HepG2 (cell line): Measurements from ENCODE around the gene FGD6. TPM values are rescaled to one million over a fixed set of nuclear protein-coding genes. Genes with fewer than 3 reads are reported as not detected.

ENCODE experiments used
- ATAC-seq: fragments of 200-7000 bp; cut with Tn5 transposase; 3 replicates; pipeline ENCODE4 v1.9.1; 2020; ENCODE audit warnings: mild to moderate bottlenecking, moderate library complexity
- BruUV-seq: library from RNA; stranded (reverse); fragments of 400-500 nt; replicated peaks from 2 replicates; lab custom pipeline; 2021; lab: Mats Ljungman, UMichigan
- CTCF ChIA-PET: fragments of 300-600 bp; formaldehyde crosslinking; extraction: SDS; loops from one replicate; lab custom pipeline; 2021; ENCODE audit warnings: low total read pairs, inconsistent platforms, low intra/inter-chr PET ratio; lab: Yijun Ruan, JAX
- POLR2A ChIA-PET: fragments of 350-600 bp; sonication (Branson Sonifier 250); formaldehyde crosslinking; loops from one replicate; lab custom pipeline; 2020; ENCODE audit warnings: antibody characterized with exemption, inconsistent platforms; lab: Yijun Ruan, JAX
- DNase-seq: peaks from one replicate; pipeline ENCODE4 v3.0.0-alpha.2; 2015; ENCODE audit warnings: low spot score
- FAIRE-seq: peaks from 3 replicates; lab custom pipeline; 2011; peaks lifted over from hg19 to GRCh38; lab: Jason Lieb, UNC
- H2AFZ ChIP-seq: one replicate; pipeline ENCODE4 v1.6.1; 2011; ENCODE audit warnings: low read length, inconsistent platforms
- H3K27ac ChIP-seq: fragments of 300-600 bp; 3 replicates; pipeline ENCODE4 v1.8.0; 2011; ENCODE audit warnings: mixed run types, mild to moderate bottlenecking, mixed read lengths, low read length, inconsistent platforms; ENCODE audit not compliant: insufficient read depth; ENCODE audit errors: extremely low read length
- H3K27me3 ChIP-seq, 2 experiments: fragments of 200-600 bp in 1 of 2; 2 replicates in 1 of 2; 3 replicates in 1 of 2; pipeline versions ENCODE4 v1.6.0 to v1.8.0; 2011; ENCODE audit warnings: low read length in 2 of 2, mild to moderate bottlenecking in 2 of 2, moderate library complexity in 2 of 2, inconsistent platforms in 1 of 2; ENCODE audit not compliant: insufficient read depth in 2 of 2, control insufficient read depth in 1 of 2
- H3K36me3 ChIP-seq, 2 experiments: fragments of 200-600 bp in 1 of 2; replicated peaks in 1 of 2; 2 replicates in 1 of 2; 3 replicates in 1 of 2; pipeline versions ENCODE4 v1.5.1 to v1.8.0; 2011; ENCODE audit warnings: low read length in 2 of 2, inconsistent platforms in 1 of 2; ENCODE audit not compliant: insufficient read depth in 2 of 2, control insufficient read depth in 1 of 2
- H3K4me1 ChIP-seq: 2 replicates; pipeline ENCODE4 v1.5.1; 2012; ENCODE audit warnings: low read length, inconsistent platforms; ENCODE audit not compliant: insufficient read depth
- H3K4me2 ChIP-seq: 2 replicates; pipeline ENCODE4 v1.6.0; 2011; ENCODE audit warnings: low read depth, low read length, inconsistent platforms
- H3K4me3 ChIP-seq, 3 experiments: fragments of 200-600 bp in 1 of 3; sonication (generic), shearing (Covaris generic) in 1 of 3; replicated peaks in 1 of 3; 2 replicates each; pipeline ENCODE4 v1.5.1; 2011 to 2016; ENCODE audit warnings: low read length in 3 of 3, inconsistent platforms in 2 of 3, low read depth in 2 of 3, mild to moderate bottlenecking in 2 of 3, control low read depth in 1 of 3, mixed read lengths in 1 of 3; ENCODE audit not compliant: insufficient read depth in 1 of 3
- H3K79me2 ChIP-seq: one replicate; pipeline ENCODE4 v1.6.1; 2011; ENCODE audit warnings: low read length, inconsistent platforms; ENCODE audit not compliant: insufficient read depth
- H3K9ac ChIP-seq: 2 replicates; pipeline ENCODE4 v1.6.0; 2011; ENCODE audit warnings: mild to moderate bottlenecking, low read depth, low read length, inconsistent platforms; ENCODE audit not compliant: insufficient read depth
- H3K9me3 ChIP-seq: 2 replicates; pipeline ENCODE4 v1.5.1; 2012; ENCODE audit warnings: mild to moderate bottlenecking, low read length
- H4K20me1 ChIP-seq: 2 replicates; pipeline ENCODE4 v1.6.0; 2011; ENCODE audit warnings: inconsistent platforms, mild to moderate bottlenecking, low read length, moderate library complexity; ENCODE audit not compliant: insufficient read depth
- ETV6 ChIP-seq: sonication (generic); formaldehyde crosslinking; conservative IDR thresholded peaks from 2 replicates; pipeline ENCODE4 v1.4.0; 2020; ENCODE audit warnings: missing genetic modification reagents
- IKZF1 ChIP-seq: fragments of 450-650 bp; IDR thresholded peaks from 2 replicates; pipeline ENCODE4 v1.7.1; 2016
- NFYC ChIP-seq: IDR thresholded peaks from 2 replicates; pipeline ENCODE4 v1.6.1; 2016; ENCODE audit warnings: missing genetic modification reagents, missing compliant biosample characterization
- NRL ChIP-seq: sonication (generic); formaldehyde crosslinking; IDR thresholded peaks from 2 replicates; pipeline ENCODE4 v1.5.0; 2020; ENCODE audit warnings: missing genetic modification reagents, mild to moderate bottlenecking, moderate library complexity, borderline replicate concordance
- RBAK ChIP-seq: sonication (generic); formaldehyde crosslinking; IDR thresholded peaks from 2 replicates; pipeline ENCODE4 v1.5.1; 2020; ENCODE audit warnings: mild to moderate bottlenecking, missing genetic modification reagents
- SRF ChIP-seq: IDR thresholded peaks from 2 replicates; pipeline ENCODE4 v1.6.1; 2011; ENCODE audit warnings: mild to moderate bottlenecking, low read depth, low read length, moderate library complexity
- TBX2 ChIP-seq: sonication (generic); formaldehyde crosslinking; IDR thresholded peaks from 2 replicates; pipeline ENCODE4 v1.5.0; 2020; ENCODE audit warnings: missing genetic modification reagents, mild to moderate bottlenecking, borderline replicate concordance
- TCF12 ChIP-seq, 2 experiments: fragments of 450-650 bp in 1 of 2; sonication (generic) in 1 of 2; formaldehyde crosslinking in 1 of 2; IDR thresholded peaks; 2 replicates each; pipeline versions ENCODE4 v1.6.1 to v1.8.0; 2017 to 2022; ENCODE audit warnings: antibody characterized with exemption in 1 of 2, mild to moderate bottlenecking in 1 of 2, missing genetic modification reagents in 1 of 2, moderate library complexity in 1 of 2
- TEAD3 ChIP-seq: optimal IDR thresholded peaks from 2 replicates; pipeline ENCODE3; 2016; ENCODE audit warnings: borderline replicate concordance
- U2AF1 ChIP-seq: fragments of 200-400 bp; formaldehyde crosslinking; optimal IDR thresholded peaks from 2 replicates; pipeline ENCODE3; 2017; ENCODE audit warnings: mild to moderate bottlenecking, low read depth, low read length
- ZNF136 ChIP-seq: sonication (generic); formaldehyde crosslinking; IDR thresholded peaks from 2 replicates; pipeline ENCODE4 v1.8.1; 2022; ENCODE audit warnings: low read depth, mild to moderate bottlenecking, moderate library complexity, missing genetic modification reagents
- ZNF282 ChIP-seq: fragments of 450-650 bp; IDR thresholded peaks from 2 replicates; pipeline ENCODE4 v1.6.1; 2018; ENCODE audit not compliant: partially characterized antibody
- ZNF547 ChIP-seq: sonication (generic); formaldehyde crosslinking; IDR thresholded peaks from 2 replicates; pipeline ENCODE4 v1.5.1; 2020; ENCODE audit warnings: mild to moderate bottlenecking, missing genetic modification reagents
- ZNF749 ChIP-seq: sonication (generic); formaldehyde crosslinking; IDR thresholded peaks from 2 replicates; pipeline ENCODE4 v1.8.0; 2022; ENCODE audit warnings: mild to moderate bottlenecking, missing genetic modification reagents, moderate library complexity, borderline replicate concordance
- WGBS: methylation state at CpG from one replicate; pipeline ENCODE4 v1.1.6; 2017; ENCODE audit warnings: low lambda C conversion rate; 5-methylcytosine and 5-hydroxymethylcytosine counted together
- in situ Hi-C: cut with HindIII; loops from 2 replicates; pipeline ENCODE4 v1.10.0; 2017; ENCODE audit warnings: low pct_unique_long_range_greater_than_20kb; ENCODE audit not compliant: extremely low pct_ligation_motif_present
- intact Hi-C: fragments of 100-400 bp; cut with micrococcal nuclease; formaldehyde crosslinking; loops from one replicate; pipeline ENCODE4 v1.10.0; 2022; ENCODE audit not compliant: unreplicated experiment
- polyA plus RNA-seq, 8 experiments: library from polyadenylated mRNA; depleted of rRNA in 3 of 8; stranded (reverse) in 7 of 8; unstranded in 1 of 8; fragments of >200 nt; fragmentation: Illumina TruSeq in 4 of 8; extraction: Trizol in 4 of 8; gene quantifications; 2 replicates each; pipeline versions ENCODE4 v1.2.1 to v1.2.3, GENCODE V29; 2011 to 2016; ENCODE audit warnings: low read depth in 4 of 8, missing spikeins in 1 of 8, mixed read lengths in 1 of 8; ENCODE audit not compliant: insufficient read depth in 1 of 8
- total RNA-seq, 5 experiments: library from RNA; depleted of rRNA; stranded (reverse); fragments of >200 nt; fragmentation: Illumina TruSeq; extraction: Trizol; gene quantifications; 2 replicates each; pipeline ENCODE4 v1.2.3, GENCODE V29; 2016; ENCODE audit warnings: low read depth in 1 of 5
- TF ChIP-seq, protein P1 (sequence below): sonication (generic); formaldehyde crosslinking; IDR thresholded peaks from 2 replicates; pipeline ENCODE4 v1.8.0; 2022; ENCODE audit warnings: mild to moderate bottlenecking, missing genetic modification reagents, moderate library complexity
- TF ChIP-seq, protein P2 (sequence below): sonication (generic); formaldehyde crosslinking; IDR thresholded peaks from 2 replicates; pipeline ENCODE4 v1.4.0; 2020; ENCODE audit warnings: missing genetic modification reagents
- TF ChIP-seq, protein P3 (sequence below): sonication (generic); formaldehyde crosslinking; IDR thresholded peaks from 2 replicates; pipeline ENCODE4 v1.5.1; 2020; ENCODE audit warnings: missing genetic modification reagents, mild to moderate bottlenecking, borderline replicate concordance

Gene FGD6
- total and polyA plus RNA-seq, 2 of the 13 experiments (the other 11 are each of a cell fraction or from before 2014, with no cell fraction given): 2.2 to 4.3 TPM

DNA sequence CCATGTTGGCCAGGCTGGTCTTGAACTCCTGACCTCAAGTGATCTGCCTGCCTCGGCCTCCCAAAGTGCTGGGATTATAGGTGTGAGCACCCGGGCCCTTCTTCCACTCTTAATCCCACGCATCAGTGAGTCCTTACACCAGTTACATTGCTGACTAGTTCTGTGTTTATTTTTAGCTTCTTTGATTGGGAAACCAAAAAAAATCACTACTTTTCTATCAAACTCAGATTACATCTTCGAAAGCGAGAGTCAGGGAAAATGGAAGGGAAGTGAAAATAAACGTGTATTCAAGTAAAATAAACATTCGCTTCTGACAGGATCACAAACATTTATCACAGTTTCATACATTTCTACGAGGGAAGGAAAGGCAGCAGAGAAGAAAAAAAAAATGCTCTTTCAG, 32.2 kb downstream of the FGD6 start:
- H2AFZ ChIP-seq: no peak overlapping the region
- intact Hi-C loops: no loop called here
- POLR2A ChIA-PET: no interaction called here
- H3K27me3 ChIP-seq: no peaks in the 10 kb centered on the region
- peaks cover 2% of the 10 kb centered on the region for H3K79me2 ChIP-seq
- in situ Hi-C loops: no loop called here
- TF ChIP-seq NRL (CRISPR knock-in tag): no peak
- no peak for TF ChIP-seq U2AF1
- TF ChIP-seq, protein P1, sequence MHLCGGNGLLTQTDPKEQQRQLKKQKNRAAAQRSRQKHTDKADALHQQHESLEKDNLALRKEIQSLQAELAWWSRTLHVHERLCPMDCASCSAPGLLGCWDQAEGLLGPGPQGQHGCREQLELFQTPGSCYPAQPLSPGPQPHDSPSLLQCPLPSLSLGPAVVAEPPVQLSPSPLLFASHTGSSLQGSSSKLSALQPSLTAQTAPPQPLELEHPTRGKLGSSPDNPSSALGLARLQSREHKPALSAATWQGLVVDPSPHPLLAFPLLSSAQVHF (CRISPR knock-in tag): no peak
- no peak for TF ChIP-seq ZNF136 (CRISPR knock-in tag)
- TF ChIP-seq TEAD3: no peak
- TF ChIP-seq, protein P2, sequence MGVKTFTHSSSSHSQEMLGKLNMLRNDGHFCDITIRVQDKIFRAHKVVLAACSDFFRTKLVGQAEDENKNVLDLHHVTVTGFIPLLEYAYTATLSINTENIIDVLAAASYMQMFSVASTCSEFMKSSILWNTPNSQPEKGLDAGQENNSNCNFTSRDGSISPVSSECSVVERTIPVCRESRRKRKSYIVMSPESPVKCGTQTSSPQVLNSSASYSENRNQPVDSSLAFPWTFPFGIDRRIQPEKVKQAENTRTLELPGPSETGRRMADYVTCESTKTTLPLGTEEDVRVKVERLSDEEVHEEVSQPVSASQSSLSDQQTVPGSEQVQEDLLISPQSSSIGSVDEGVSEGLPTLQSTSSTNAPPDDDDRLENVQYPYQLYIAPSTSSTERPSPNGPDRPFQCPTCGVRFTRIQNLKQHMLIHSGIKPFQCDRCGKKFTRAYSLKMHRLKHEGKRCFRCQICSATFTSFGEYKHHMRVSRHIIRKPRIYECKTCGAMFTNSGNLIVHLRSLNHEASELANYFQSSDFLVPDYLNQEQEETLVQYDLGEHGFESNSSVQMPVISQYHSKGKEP (CRISPR knock-in tag): no peak
- TF ChIP-seq, protein P3, sequence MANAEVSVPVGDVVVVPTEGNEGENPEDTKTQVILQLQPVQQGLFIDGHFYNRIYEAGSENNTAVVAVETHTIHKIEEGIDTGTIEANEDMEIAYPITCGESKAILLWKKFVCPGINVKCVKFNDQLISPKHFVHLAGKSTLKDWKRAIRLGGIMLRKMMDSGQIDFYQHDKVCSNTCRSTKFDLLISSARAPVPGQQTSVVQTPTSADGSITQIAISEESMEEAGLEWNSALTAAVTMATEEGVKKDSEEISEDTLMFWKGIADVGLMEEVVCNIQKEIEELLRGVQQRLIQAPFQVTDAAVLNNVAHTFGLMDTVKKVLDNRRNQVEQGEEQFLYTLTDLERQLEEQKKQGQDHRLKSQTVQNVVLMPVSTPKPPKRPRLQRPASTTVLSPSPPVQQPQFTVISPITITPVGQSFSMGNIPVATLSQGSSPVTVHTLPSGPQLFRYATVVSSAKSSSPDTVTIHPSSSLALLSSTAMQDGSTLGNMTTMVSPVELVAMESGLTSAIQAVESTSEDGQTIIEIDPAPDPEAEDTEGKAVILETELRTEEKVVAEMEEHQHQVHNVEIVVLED (CRISPR knock-in tag): no peak
- TF ChIP-seq RBAK (CRISPR knock-in tag): no peak
- TF ChIP-seq ZNF749 (CRISPR knock-in tag): no peak
- TF ChIP-seq NFYC (CRISPR knock-in tag): no peak
- TF ChIP-seq ZNF547 (CRISPR knock-in tag): no peak
- no peak for TF ChIP-seq ZNF282
- TF ChIP-seq ETV6 (CRISPR knock-in tag): no peak
- TF ChIP-seq IKZF1: no peak
- no peak for TF ChIP-seq TBX2 (CRISPR knock-in tag)
- TF ChIP-seq TCF12 (IDR thresholded peaks at IDR 0.05): no peak
- TF ChIP-seq TCF12 (CRISPR knock-in tag; IDR thresholded peaks at IDR 0.05): no peak
- TF ChIP-seq SRF: no peak
- DNase-seq (no peak), FAIRE-seq (no peak), ATAC-seq (no peak)
- no peak overlapping the region for H3K9ac ChIP-seq
- H3K36me3 ChIP-seq: no peaks in the 10 kb centered on the region
- H4K20me1 ChIP-seq: no peaks in the 10 kb centered on the region
- no peaks in the 10 kb centered on the region for H3K4me1 ChIP-seq
- H3K9me3 ChIP-seq: no peaks in the 10 kb centered on the region
- BruUV-seq: no TSS peak
- CTCF ChIA-PET: no interaction called here
- 95% methylated on average over 8 of the region's 8 CpGs for WGBS
- no peak overlapping the region for H3K4me2 ChIP-seq
- H3K4me3 ChIP-seq: no peak overlapping the region
- H3K27ac ChIP-seq: no peak overlapping the region
